ENCODE data around the gene HECA.

DNA sequence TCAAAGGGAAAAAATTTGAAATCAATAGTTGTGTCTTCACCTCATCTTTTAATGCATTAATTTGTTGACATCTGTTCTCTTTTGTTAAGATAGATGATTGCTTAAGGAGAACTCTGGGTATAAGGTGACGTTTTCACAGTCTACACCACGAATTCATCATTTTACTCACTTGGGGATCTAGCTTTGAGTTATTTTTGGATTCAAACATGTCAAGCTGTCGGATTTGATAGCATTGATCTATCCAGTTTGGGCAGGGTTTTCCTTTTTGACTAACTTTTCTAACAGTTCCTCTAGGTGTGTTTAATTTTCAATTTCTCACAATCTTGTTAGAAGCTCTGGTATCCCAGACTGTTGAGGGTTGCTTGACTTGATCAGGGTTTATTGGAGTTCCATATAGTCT, 49.6 kb downstream of the HECA start:
- TF ChIP-seq, protein P1, sequence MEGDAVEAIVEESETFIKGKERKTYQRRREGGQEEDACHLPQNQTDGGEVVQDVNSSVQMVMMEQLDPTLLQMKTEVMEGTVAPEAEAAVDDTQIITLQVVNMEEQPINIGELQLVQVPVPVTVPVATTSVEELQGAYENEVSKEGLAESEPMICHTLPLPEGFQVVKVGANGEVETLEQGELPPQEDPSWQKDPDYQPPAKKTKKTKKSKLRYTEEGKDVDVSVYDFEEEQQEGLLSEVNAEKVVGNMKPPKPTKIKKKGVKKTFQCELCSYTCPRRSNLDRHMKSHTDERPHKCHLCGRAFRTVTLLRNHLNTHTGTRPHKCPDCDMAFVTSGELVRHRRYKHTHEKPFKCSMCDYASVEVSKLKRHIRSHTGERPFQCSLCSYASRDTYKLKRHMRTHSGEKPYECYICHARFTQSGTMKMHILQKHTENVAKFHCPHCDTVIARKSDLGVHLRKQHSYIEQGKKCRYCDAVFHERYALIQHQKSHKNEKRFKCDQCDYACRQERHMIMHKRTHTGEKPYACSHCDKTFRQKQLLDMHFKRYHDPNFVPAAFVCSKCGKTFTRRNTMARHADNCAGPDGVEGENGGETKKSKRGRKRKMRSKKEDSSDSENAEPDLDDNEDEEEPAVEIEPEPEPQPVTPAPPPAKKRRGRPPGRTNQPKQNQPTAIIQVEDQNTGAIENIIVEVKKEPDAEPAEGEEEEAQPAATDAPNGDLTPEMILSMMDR (IDR thresholded peaks at IDR 0.05; ENCODE audit: control extremely low read depth in 1 of 3, insufficient read depth in 1 of 3, low read depth in 1 of 3, low read length in 3 of 3), result no peak
- TF ChIP-seq MAFK (IDR thresholded peaks at IDR 0.05; ENCODE audit: low read depth, low read length) (no peak), YY1 (IDR thresholded peaks at IDR 0.05; ENCODE audit: low read depth, low read length) (no peak), SUZ12 (IDR thresholded peaks at IDR 0.05; ENCODE audit: low read length) (no peak), BCL11A (IDR thresholded peaks at IDR 0.05; ENCODE audit: low read depth in 2 of 2, low read length in 2 of 2) (no peak), POLR2A (IDR thresholded peaks at IDR 0.05; ENCODE audit: control extremely low read depth in 1 of 2, low read depth in 2 of 2, low read length in 2 of 2) (no peak), TAF1 (IDR thresholded peaks at IDR 0.05; ENCODE audit: low read depth, low read length) (no peak), PHF8 (conservative IDR thresholded peaks at IDR 0.05; ENCODE audit: low read depth, low read length) (no peak), POLR2AphosphoS5 (IDR thresholded peaks at IDR 0.05; ENCODE audit: low read depth, low read length) (no peak), TCF12 (IDR thresholded peaks at IDR 0.05; ENCODE audit: low read depth, low read length) (no peak), EZH2 (IDR thresholded peaks at IDR 0.05; ENCODE audit: low read depth, low read length, severe bottlenecking) (no peak)
- TF ChIP-seq, protein P2, sequence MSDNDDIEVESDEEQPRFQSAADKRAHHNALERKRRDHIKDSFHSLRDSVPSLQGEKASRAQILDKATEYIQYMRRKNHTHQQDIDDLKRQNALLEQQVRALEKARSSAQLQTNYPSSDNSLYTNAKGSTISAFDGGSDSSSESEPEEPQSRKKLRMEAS (IDR thresholded peaks at IDR 0.05), result no peak
